HG03159 (cell line): Measurements from ENCODE around the gene CHCHD1.
"Not testable (repeated sequence)": the region's sequence is repeated elsewhere in the genome, so short reads cannot be mapped to it uniquely, and the experiment has no call there.

Source experiments
- ATAC-seq: cut with Tn5 transposase; IDR thresholded peaks from one replicate; pipeline ENCODE4 v1.9.1; 2021; ENCODE audit warnings: mild to moderate bottlenecking, moderate library complexity; ENCODE audit not compliant: unreplicated experiment

Gene CHCHD1

GRCh38 chr10:73768881-73769280 lies 13.0 kb upstream of the CHCHD1 start:
- no peak for ATAC-seq

DNA sequence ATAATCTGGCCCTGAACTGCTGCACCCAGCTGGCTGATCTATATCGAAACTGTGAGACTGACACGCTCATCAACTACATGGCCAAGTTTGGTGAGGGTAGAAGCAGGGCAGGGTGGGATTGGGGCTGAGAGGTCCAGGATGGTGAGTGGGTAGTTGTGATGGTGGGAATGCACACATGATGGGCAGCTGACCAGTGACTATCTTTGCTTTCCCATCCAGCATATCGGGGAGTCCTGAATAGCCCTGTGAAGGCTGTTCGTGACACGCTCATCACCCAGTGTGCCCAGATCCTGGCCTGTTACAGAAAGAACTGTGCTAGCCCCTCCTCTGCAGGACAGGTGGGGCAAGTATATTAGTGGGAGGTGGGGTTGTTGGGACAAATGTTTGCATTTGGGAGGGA lies 12.5 kb upstream of the CHCHD1 start:
- no peak for ATAC-seq

- peak; percentile 43 for ATAC-seq
These were observed 10.0 kb upstream of the CHCHD1 start for GRCh38 chr10:73771722-73772280.

DNA sequence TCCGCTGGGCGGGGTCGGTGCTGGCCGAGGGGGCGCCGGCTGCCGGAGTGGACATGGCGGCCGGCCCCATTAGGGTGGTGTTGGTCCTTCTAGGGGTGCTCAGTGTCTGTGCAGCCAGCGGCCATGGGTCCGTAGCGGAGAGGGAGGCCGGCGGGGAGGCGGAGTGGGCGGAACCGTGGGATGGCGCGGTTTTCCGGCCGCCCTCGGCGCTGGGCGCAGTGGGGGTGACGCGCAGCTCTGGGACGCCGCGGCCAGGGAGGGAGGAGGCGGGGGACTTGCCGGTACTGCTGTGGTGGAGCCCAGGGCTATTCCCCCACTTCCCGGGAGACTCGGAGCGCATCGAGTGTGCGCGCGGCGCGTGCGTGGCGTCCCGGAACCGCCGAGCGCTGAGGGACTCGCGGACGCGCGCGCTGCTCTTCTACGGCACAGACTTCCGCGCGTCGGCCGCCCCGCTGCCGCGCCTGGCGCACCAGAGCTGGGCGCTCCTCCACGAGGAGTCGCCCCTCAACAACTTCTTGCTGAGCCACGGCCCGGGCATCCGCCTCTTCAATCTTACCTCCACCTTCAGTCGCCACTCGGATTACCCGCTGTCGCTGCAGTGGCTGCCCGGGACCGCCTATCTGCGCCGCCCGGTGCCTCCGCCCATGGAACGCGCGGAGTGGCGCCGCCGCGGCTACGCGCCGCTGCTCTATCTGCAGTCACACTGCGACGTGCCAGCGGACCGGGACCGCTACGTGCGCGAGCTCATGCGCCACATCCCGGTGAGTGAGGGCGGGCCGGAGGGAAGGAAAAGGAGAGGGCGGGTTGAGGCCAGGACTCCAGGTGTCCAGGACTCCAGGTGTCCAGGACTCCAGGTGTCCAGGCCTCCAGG lies 9.3 kb upstream of the CHCHD1 start:
- ATAC-seq: peak; percentile 51

DNA sequence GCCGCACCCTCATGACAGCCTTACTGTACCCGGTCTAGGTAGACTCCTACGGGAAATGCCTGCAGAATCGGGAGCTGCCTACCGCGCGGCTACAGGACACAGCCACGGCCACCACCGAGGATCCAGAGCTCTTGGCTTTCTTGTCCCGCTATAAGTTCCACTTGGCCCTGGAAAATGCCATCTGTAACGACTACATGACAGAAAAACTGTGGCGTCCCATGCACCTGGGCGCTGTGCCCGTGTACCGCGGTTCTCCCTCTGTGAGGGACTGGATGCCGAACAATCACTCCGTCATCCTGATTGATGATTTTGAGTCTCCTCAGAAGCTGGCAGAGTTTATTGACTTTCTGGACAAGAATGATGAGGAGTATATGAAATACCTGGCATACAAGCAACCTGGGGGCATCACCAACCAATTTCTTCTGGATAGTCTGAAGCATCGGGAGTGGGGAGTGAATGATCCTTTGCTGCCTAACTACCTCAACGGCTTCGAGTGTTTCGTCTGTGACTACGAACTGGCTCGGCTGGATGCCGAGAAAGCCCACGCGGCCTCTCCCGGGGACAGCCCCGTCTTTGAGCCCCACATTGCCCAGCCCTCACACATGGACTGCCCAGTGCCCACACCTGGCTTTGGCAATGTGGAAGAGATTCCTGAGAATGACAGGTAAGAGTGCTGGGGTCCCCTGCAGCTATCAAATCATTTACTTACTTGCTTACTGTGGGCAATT lies 8.5 kb upstream of the CHCHD1 start:
- no peak for ATAC-seq

DNA sequence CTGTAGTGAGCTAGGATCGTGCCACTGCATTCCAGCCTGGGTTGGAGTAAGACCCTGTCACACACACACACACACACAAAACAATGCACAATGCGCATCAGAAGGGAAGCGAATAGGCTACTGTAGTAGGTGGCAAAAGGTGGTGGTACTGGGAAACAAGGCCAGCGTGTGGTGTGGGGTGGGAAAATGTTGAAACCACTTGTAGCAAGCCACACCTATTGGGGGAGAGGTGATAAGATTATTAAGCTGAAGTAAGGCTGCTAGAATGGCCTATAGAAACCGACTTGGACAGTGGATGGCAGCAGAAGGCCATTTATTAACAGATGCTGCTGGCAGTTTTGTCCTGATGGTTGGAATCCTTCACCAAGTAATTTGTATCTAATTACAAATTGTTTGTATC lies 7.2 kb upstream of the CHCHD1 start:
- no peak for ATAC-seq

DNA sequence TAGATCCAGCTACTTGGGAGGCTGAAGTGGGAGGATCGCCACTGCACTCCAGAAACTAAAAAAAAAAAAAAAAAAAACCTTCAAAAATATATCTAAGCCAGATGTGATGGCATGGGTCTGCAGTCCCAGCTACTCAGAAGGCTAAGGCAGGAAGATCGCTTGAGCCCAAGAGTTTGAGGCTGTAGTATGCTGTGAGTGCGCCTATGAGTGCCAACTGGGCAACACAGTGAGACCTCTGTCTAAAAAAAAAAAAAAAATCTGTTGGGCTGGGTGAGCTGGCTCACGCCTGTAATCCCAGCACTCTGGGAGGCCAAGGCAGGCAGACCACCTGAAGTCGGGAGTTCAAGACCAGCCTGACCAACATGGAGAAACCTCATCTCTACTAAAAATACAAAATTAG lies 2.8 kb upstream of the CHCHD1 start:
- ATAC-seq: no peak

- ATAC-seq: no peak
These were observed 2.2 kb upstream of the CHCHD1 start for GRCh38 chr10:73779539-73780197.

- ATAC-seq: no peak
These were observed 1.5 kb upstream of the CHCHD1 start for GRCh38 chr10:73780301-73780700.

- ATAC-seq: no peak
These were observed 882 bp upstream of the CHCHD1 start for GRCh38 chr10:73780966-73781365.

DNA sequence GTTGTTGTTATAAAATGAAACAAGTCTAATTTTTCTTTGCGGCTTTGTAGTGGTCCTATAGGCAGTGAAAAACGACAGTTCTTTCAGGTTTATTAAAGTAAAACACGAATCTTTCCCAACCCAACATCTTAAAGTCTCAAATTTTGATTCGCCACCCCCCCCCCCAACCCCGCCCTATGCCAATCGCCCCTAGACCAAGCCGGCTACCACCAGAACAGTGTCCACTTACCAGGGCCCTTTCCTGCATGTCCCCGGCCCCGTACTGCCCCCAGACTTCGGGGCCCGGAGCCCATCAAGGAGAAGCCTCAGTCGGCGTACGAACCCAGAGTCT lies 335 bp upstream of the CHCHD1 start:
- ATAC-seq: no peak

GRCh38 chr10:73782749-73783085 lies 869 bp downstream of the CHCHD1 start:
- ATAC-seq: no peak

GRCh38 chr10:73785211-73785720 lies 3.4 kb downstream of the CHCHD1 start, which contains the start of gene ZSWIM8:
Gene ZSWIM8, plus strand, starts transcription at chr10:73785606. Its CDS starts 273 bp downstream, at chr10:73785879.
- ATAC-seq: peak; percentile 76

DNA sequence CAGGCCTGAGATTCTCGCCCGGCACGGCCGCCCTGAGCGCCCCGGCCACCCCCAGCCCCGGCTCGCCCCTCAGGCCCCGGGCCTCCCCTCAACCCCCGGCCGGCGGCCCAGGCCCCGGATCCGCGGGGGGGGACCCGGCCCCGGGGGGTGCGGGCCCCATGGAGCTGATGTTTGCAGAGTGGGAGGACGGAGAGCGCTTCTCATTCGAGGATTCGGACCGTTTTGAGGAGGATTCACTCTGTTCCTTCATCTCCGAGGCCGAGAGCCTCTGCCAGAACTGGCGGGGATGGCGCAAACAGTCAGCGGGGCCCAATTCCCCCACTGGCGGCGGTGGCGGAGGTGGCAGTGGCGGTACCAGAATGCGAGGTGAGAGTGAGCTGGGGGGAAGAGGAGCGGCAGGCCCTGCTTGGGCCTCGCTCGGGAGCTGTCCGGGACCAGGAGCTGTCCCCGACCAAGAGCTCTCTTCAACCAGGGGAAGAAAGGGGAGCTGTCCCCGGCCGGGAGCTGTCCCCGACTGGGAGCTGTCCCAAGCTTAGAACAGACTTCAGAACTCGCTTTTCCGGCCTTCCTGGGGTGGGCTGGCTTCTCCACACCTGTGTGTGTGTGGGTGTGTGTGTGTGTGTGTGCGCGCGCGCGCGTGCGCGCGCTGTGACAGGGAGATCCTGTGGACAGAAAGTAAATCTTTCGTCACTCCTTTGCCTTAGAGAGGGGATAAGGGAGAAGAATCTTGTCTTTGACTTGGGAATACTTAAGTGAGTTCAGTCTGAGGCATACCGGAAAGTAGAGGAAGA lies 4.1 kb downstream of the CHCHD1 start:
- peak; percentile 16 for ATAC-seq

DNA sequence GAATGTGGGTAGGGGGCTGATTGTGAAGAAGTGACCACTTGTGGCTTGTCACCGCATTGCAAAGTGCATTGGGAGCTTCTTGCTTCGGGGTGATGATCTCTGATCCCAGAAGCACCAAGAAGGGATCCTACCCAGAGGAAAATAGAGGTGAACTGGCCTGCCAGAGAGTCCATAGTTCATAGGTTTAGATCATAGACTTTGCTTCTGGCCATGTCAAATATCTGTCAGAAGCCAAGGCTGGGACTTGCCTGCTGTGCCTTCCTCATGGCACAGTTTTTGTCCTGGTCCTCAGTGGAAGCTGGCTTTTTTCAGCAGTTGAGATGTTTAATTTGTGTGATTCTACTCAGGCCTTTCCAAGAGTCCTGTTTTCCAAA lies 4.7 kb downstream of the CHCHD1 start:
- no peak for ATAC-seq

DNA sequence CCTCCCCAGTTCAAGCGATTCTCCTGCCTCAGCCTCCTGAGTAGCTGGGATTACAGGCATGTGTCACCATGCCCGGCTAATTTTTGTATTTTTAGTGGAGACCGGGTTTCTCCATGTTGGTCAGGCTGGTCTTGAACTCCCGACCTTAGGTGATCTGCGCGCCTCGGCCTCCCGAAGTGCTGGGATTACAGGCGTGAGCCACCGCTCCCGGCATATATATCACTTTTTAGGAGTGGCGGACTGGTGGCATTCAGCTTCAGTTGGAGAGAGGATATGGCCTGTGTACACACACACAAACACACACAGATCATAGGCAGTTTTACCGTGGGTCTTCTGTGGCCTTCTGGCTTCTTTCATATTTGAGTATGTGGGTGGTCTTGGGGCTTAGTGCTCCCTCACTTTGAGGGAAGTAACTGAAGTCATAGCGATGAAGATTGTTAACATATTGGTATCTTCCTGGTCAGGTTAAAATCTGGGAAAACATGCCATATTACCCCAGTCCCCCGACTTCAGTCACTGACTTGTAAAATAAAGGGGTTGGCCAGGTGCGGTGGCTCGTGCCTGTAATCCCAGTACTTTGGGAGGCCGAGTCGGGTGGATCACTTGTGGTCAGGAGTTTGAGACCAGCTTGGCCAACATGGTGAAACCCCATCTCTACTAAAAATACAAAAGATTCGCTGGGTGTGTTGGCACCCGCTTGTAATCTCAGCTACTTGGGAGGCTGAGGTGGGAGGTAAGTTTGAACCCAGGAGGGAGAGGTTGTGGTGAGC lies 5.4 kb downstream of the CHCHD1 start:
- not testable (repeated sequence) for ATAC-seq

GRCh38 chr10:73788864-73789658 lies 7.2 kb downstream of the CHCHD1 start:
- ATAC-seq: no peak

GRCh38 chr10:73789659-73790055 lies 7.8 kb downstream of the CHCHD1 start:
- ATAC-seq: no peak
